HepG2 (cell line): ENCODE data around the gene CDX1. TPM values are rescaled to one million over a fixed set of nuclear protein-coding genes. Genes with fewer than 3 reads are reported as not detected.

Experiments used
- BRCA1 ChIP-seq: sonication (generic); formaldehyde crosslinking; IDR thresholded peaks from 2 replicates; pipeline ENCODE4 v1.4.0; 2020; ENCODE audit warnings: missing genetic modification reagents
- IKZF4 ChIP-seq: sonication (generic); formaldehyde crosslinking; IDR thresholded peaks from 2 replicates; pipeline ENCODE4 v1.5.1; 2020; ENCODE audit warnings: borderline replicate concordance, mild to moderate bottlenecking, low read depth, missing genetic modification reagents; ENCODE audit errors: not compliant biosample characterization
- MZF1 ChIP-seq: sonication (generic); formaldehyde crosslinking; IDR thresholded peaks from 2 replicates; pipeline ENCODE4 v1.8.1; 2023; ENCODE audit warnings: mild to moderate bottlenecking, missing genetic modification reagents, borderline replicate concordance
- NR1H2 ChIP-seq: sonication (generic); formaldehyde crosslinking; IDR thresholded peaks from 2 replicates; pipeline ENCODE4 v1.8.1; 2022; ENCODE audit warnings: low read depth, missing genetic modification reagents, borderline replicate concordance
- PBX3 ChIP-seq: sonication (generic); formaldehyde crosslinking; IDR thresholded peaks from 2 replicates; pipeline ENCODE4 v1.8.1; 2023; ENCODE audit warnings: missing genetic modification reagents, inconsistent platforms, borderline replicate concordance
- PRMT3 ChIP-seq: sonication (generic); formaldehyde crosslinking; IDR thresholded peaks from 2 replicates; pipeline ENCODE4 v1.8.1; 2022; ENCODE audit warnings: low read depth, mild to moderate bottlenecking, moderate library complexity, missing genetic modification reagents, borderline replicate concordance
- SRSF4 ChIP-seq: fragments of 200-400 bp; formaldehyde crosslinking; IDR thresholded peaks from one replicate; pipeline ENCODE4 v1.6.1; 2018; ENCODE audit warnings: mild to moderate bottlenecking, low read depth, low read length, moderate library complexity; ENCODE audit not compliant: poor library complexity, severe bottlenecking
- TBX3 ChIP-seq: fragments of 450-650 bp; IDR thresholded peaks from 2 replicates; pipeline ENCODE4 v1.6.1; 2017; ENCODE audit warnings: antibody characterized with exemption, mild to moderate bottlenecking, inconsistent platforms, borderline replicate concordance
- TGIF2 ChIP-seq: IDR thresholded peaks from 2 replicates; pipeline ENCODE4 v1.6.1; 2016; ENCODE audit warnings: control low read depth, missing compliant biosample characterization
- ZMYM3 ChIP-seq: sonication (generic); formaldehyde crosslinking; IDR thresholded peaks from 2 replicates; pipeline ENCODE4 v1.5.1; 2020; ENCODE audit warnings: mild to moderate bottlenecking, missing genetic modification reagents
- ZNF33B ChIP-seq: sonication (generic); formaldehyde crosslinking; IDR thresholded peaks from 2 replicates; pipeline ENCODE4 v1.5.1; 2020; ENCODE audit warnings: mild to moderate bottlenecking, missing genetic modification reagents
- ZNF350 ChIP-seq: sonication (generic); formaldehyde crosslinking; IDR thresholded peaks from 2 replicates; pipeline ENCODE4 v1.4.0; 2020; ENCODE audit warnings: mild to moderate bottlenecking, low read depth, missing genetic modification reagents, borderline replicate concordance
- ZNF484 ChIP-seq: sonication (generic); formaldehyde crosslinking; IDR thresholded peaks from 2 replicates; pipeline ENCODE4 v1.5.1; 2020; ENCODE audit warnings: mild to moderate bottlenecking, low read depth, missing genetic modification reagents, borderline replicate concordance
- ZNF512B ChIP-seq: sonication (generic); formaldehyde crosslinking; IDR thresholded peaks from 2 replicates; pipeline ENCODE4 v1.5.1; 2020; ENCODE audit warnings: missing genetic modification reagents, mild to moderate bottlenecking, borderline replicate concordance
- ZNF775 ChIP-seq: sonication (generic); formaldehyde crosslinking; IDR thresholded peaks from 2 replicates; pipeline ENCODE4 v1.4.0; 2020; ENCODE audit warnings: missing genetic modification reagents, mild to moderate bottlenecking, moderate library complexity, borderline replicate concordance
- ZNF781 ChIP-seq: sonication (generic); formaldehyde crosslinking; IDR thresholded peaks from 2 replicates; pipeline ENCODE4 v1.5.1; 2020; ENCODE audit warnings: borderline replicate concordance, mild to moderate bottlenecking, missing genetic modification reagents; ENCODE audit errors: not compliant biosample characterization
- polyA plus RNA-seq, 8 experiments: library from polyadenylated mRNA; depleted of rRNA in 3 of 8; stranded (reverse) in 7 of 8; unstranded in 1 of 8; fragments of >200 nt; fragmentation: Illumina TruSeq in 4 of 8; extraction: Trizol in 4 of 8; gene quantifications; 2 replicates each; pipeline versions ENCODE4 v1.2.1 to v1.2.3, GENCODE V29; 2011 to 2016; ENCODE audit warnings: low read depth in 4 of 8, missing spikeins in 1 of 8, mixed read lengths in 1 of 8; ENCODE audit not compliant: insufficient read depth in 1 of 8
- total RNA-seq, 5 experiments: library from RNA; depleted of rRNA; stranded (reverse); fragments of >200 nt; fragmentation: Illumina TruSeq; extraction: Trizol; gene quantifications; 2 replicates each; pipeline ENCODE4 v1.2.3, GENCODE V29; 2016; ENCODE audit warnings: low read depth in 1 of 5
- TF ChIP-seq, protein P1 (sequence below), 2 experiments: IDR thresholded peaks; 2 replicates each; pipeline ENCODE4 v1.6.1; 2011 to 2012; ENCODE audit warnings: low read length in 2 of 2, borderline replicate concordance in 1 of 2, low read depth in 1 of 2, mild to moderate bottlenecking in 1 of 2, moderate library complexity in 1 of 2
- TF ChIP-seq, protein P2 (sequence below): sonication (generic); formaldehyde crosslinking; IDR thresholded peaks from 2 replicates; pipeline ENCODE4 v1.4.0; 2020; ENCODE audit warnings: missing genetic modification reagents
- TF ChIP-seq, protein P3 (sequence below): sonication (generic); formaldehyde crosslinking; IDR thresholded peaks from 2 replicates; pipeline ENCODE4 v1.8.0; 2022; ENCODE audit warnings: missing genetic modification reagents, low read depth, mild to moderate bottlenecking, borderline replicate concordance

CDX1 gene
- total and polyA plus RNA-seq, 2 of the 13 experiments (the other 11 are each of a cell fraction or from before 2014, with no cell fraction given): not detected

- TF ChIP-seq ZNF512B (CRISPR knock-in tag) (no peak), MZF1 (CRISPR knock-in tag) (no peak), IKZF4 (CRISPR knock-in tag) (no peak), BRCA1 (no peak), PRMT3 (CRISPR knock-in tag) (no peak), ZNF775 (CRISPR knock-in tag) (no peak), ZNF33B (CRISPR knock-in tag) (no peak), ZNF350 (CRISPR knock-in tag) (no peak), ZNF781 (CRISPR knock-in tag) (no peak), TBX3 (no peak), TGIF2 (CRISPR knock-in tag) (no peak), PBX3 (CRISPR knock-in tag) (no peak), ZMYM3 (CRISPR knock-in tag) (peak; percentile 63; the same call in 1 of the 2 replicates), ZNF484 (CRISPR knock-in tag) (no peak), SRSF4 (no peak), NR1H2 (CRISPR knock-in tag) (no peak)
- TF ChIP-seq, protein P1, sequence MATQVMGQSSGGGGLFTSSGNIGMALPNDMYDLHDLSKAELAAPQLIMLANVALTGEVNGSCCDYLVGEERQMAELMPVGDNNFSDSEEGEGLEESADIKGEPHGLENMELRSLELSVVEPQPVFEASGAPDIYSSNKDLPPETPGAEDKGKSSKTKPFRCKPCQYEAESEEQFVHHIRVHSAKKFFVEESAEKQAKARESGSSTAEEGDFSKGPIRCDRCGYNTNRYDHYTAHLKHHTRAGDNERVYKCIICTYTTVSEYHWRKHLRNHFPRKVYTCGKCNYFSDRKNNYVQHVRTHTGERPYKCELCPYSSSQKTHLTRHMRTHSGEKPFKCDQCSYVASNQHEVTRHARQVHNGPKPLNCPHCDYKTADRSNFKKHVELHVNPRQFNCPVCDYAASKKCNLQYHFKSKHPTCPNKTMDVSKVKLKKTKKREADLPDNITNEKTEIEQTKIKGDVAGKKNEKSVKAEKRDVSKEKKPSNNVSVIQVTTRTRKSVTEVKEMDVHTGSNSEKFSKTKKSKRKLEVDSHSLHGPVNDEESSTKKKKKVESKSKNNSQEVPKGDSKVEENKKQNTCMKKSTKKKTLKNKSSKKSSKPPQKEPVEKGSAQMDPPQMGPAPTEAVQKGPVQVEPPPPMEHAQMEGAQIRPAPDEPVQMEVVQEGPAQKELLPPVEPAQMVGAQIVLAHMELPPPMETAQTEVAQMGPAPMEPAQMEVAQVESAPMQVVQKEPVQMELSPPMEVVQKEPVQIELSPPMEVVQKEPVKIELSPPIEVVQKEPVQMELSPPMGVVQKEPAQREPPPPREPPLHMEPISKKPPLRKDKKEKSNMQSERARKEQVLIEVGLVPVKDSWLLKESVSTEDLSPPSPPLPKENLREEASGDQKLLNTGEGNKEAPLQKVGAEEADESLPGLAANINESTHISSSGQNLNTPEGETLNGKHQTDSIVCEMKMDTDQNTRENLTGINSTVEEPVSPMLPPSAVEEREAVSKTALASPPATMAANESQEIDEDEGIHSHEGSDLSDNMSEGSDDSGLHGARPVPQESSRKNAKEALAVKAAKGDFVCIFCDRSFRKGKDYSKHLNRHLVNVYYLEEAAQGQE (IDR thresholded peaks at IDR 0.05; ENCODE audit: borderline replicate concordance in 1 of 2, low read depth in 1 of 2, low read length in 2 of 2): peak in 1 of 2 experiments; percentile 33; a peak in 1 of 4 replicates
- TF ChIP-seq, protein P2, sequence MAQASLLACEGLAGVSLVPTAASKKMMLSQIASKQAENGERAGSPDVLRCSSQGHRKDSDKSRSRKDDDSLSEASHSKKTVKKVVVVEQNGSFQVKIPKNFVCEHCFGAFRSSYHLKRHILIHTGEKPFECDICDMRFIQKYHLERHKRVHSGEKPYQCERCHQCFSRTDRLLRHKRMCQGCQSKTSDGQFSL: no peak
- TF ChIP-seq, protein P3, sequence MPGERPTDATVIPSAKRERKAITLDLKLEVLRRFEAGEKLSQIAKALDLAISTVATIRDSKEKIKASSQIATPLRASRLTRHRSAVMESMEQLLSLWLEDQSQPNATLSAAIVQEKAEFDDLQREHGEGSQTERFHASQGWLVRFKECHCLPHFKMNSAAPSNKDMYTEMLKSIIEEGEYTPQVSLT (CRISPR knock-in tag): no peak
Observed at GRCh38 chr5:150142959-150143349, 23.6 kb upstream of the CDX1 start (continued).
